DMS 273 (cell line): ENCODE data around the gene APOO.

Experiments used
- DNase-seq: peaks from one replicate; lab custom pipeline; 2025; ENCODE audit not compliant: unreplicated experiment; lab: John Stamatoyannopoulos, UW

Gene APOO

DNA sequence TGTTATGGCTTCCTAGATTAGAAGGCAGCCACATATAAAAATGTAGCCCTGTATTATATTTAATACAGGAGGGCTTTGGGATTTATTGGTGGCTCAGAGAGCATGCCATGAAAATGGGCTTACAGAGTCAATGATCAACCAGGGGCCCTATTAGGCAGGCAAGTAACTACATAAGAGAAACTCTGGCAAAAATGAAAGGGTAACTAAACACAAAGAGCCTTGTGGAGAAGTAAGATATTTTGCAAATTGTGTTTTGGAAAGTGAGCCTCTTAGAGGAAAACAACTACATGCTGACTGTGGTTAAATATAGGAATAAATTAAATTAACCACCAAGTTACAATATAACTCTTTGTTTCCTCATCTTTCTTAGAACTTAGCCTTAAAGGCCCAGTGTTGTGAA, 119.2 kb downstream of the APOO start:
- DNase-seq: no peak

DNA sequence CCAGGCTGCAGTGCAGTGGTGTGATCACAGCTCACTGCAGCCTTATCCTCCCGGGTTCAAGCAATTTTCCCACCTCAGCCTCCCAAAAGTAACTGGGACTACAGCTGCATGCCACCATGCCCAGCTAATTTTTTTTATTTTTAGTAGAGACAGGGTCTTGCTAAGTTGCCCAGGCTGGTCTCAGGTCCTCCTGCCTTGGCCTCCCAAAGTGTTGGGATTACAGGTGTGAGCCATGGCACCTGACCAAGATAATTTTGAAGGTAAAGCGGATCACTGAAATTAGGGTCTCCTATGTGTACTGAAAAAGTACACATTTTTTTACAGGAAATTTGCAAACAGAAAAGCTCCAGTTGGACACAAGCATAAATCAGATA, 120.0 kb downstream of the APOO start:
- DNase-seq: no peak

DNA sequence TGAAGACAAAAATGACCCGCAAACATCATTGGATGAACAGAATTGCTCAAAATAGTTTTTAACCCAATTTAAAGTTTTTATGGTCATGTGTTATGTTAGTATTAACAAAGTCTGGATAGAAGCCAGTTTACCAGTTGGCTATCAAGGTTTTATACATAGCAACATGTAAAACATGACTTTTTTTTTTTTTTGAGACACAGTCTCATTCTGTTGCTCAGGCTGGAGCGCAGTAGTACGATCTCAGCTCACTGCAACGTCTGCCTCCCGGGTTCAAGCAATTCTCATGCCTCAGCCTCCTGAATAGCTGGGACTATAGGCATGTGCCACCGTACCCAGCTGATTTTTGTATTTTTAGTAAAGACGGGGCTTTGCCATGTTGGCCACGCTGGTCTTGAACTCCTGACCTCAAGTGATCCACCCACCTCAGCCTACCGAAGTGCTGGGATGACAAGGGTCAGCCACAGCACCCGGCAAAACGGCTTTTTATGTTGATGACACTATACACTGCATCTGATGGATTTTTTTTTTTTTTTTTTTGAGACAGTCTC, 121.4 kb downstream of the APOO start:
- no peak for DNase-seq

DNA sequence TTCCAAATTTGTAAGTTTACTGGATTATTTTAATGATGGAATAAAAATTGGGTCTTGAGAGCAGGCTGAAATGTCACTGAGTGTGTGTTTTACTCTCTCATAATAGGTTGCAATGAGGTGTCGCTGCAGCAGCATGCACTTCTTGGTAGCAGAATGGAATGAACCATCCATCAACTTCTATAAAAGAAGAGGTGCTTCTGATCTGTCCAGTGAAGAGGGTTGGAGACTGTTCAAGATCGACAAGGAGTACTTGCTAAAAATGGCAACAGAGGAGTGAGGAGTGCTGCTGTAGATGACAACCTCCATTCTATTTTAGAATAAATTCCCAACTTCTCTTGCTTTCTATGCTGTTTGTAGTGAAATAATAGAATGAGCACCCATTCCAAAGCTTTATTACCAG, 122.2 kb downstream of the APOO start:
- no peak for DNase-seq

DNA sequence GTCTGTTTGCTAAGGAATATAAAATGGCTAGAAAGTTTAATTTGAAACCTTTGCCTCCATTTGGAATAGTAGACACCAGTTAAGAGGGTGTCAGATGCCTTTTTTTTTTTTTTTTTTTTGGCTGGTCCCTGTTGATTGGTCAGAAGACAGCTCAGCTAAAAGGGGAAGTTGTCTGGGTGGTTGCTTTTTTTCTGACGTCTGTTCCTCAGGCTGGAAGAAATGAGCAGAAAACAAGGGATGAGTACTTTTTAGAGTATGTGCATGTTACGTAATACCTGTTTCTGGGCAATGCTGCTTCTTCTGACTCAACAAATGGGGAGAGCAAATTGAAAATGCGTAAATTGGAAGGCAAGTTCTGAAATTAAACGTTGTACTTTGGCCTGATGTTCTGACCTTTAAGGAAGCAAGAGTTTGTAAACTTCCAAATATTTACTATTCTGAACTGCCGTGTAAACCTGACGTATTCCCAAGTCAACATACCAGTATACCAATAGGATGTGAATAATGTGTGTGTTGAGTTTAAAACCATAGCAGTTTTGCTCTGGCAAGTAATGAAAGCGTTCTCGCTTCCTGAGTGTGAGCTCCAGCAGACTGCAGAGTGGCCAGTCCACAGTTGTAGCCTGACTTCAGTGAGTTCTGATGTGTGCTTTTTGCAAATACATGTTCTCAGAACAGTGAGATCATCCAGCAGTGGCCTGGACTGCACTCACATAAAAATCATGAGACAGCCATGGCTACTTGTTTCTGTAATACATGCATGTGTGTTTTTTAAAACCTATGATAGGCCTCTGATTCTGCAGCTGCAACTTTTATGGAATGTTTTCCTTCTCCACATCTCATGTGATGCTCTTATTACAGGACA, 123.0 kb downstream of the APOO start:
- DNase-seq: no peak

DNA sequence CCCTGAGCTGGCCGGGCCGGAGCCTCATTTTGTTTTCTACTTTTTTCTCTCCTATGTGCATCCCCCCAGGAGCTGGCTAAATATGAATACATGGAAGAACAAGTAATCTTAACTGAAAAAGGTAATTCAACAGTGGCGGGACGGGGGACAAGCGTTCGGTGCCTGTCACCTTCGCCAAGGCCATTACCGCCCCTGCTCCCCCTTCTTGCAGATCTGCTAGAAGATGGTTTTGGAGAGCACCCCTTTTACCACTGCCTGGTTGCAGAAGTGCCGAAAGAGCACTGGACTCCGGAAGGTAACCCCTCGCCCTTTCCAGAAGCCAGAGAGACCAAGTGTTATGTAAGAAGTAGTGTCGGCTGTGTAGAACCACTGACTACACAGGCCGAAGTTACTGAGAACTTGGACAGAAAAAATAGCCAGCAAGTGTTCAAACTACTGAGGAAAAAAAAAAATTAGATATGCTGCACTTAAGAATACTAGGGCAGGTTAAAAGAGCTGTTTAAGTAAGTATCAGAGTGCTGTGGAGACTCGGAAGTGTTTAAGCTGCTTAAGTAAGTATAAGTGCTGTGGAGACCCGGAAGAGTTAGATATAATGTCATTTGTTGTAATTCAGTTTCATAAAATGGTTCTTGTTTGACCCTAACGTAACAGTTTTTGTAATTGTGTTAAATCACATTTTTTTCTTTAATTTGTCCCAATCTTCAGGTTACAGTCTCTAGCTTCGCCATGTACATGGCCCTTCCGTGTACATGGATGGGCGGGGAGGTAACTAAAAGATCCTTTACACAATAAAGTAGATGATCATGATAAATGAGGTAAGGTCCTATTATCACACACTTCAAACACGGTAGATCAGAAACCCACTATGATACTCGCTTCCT, 123.9 kb downstream of the APOO start:
- no peak for DNase-seq
